AG04449 (cell line): ENCODE data around the gene NEK6.
A peak's percentile ranks its signal among the peaks of the same experiment; 100 is the strongest.

Source experiments
- CTCF ChIA-PET: fragments of 350-600 bp; formaldehyde crosslinking; extraction: SDS; loops from one replicate; lab custom pipeline; 2021; ENCODE audit warnings: antibody characterized with exemption; lab: Yijun Ruan, JAX
- POLR2A ChIA-PET: fragments of 400-600, 350-600 bp; formaldehyde crosslinking; extraction: SDS; loops from one replicate; lab custom pipeline; 2020; ENCODE audit warnings: antibody characterized with exemption, inconsistent platforms; lab: Yijun Ruan, JAX
- DNase-seq: peaks from one replicate; pipeline ENCODE4 v3.0.0-alpha.2; 2010; ENCODE audit warnings: low read depth, low spot score
- H3K4me3 ChIP-seq: 2 replicates; pipeline ENCODE4 v1.5.1; 2011; ENCODE audit warnings: low read depth, mild to moderate bottlenecking, control low read depth, low read length
- CTCF ChIP-seq: IDR thresholded peaks from one replicate; pipeline ENCODE4 v1.5.1; 2011; ENCODE audit warnings: mild to moderate bottlenecking, moderate library complexity, low read length, control low read depth, inconsistent platforms; ENCODE audit not compliant: insufficient read depth; ENCODE audit errors: missing control alignments

NEK6 gene

GRCh38 chr9:124263213-124263612, 5.5 kb downstream of the NEK6 start:
- DNase-seq: no peak
- H3K4me3 ChIP-seq: no peak overlapping the region
- POLR2A ChIA-PET: no interaction called here
- TF ChIP-seq CTCF: no peak
- CTCF ChIA-PET: no interaction called here

DNA sequence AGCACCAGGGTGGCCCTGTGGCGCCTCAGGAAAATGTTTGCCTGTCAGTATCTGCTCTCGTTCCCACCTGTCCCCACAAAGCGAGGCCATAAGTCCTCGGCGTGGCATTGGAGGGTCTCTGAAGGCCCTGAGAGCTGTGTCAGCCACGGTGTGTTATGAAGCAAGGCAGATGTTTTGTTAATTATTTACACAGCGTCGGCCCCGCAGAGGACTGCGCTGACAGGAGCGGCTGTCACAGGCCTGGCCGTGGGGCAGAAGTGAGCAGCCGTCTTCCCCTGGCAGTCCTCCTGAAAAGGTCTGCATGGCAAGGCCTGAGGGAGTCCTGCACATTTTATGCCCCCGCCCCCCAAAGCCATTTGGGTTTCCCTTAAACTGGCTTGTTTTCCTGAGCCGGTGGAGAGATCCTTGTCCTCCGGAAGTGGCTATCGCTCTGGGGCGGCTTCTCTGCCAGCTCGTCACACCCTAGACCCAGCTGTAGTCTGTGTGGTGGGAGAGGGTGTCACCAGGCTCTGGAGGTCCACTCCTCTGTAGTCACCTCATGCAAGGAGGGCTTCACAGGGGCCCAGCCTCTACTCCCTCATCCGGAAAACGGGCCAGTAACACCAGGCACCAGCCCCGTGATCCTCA, 6.2 kb downstream of the NEK6 start:
- ChIA-PET POLR2A (no interaction called here), CTCF (no interaction called here)
- no peak overlapping the region for H3K4me3 ChIP-seq
- TF ChIP-seq CTCF: no peak
- no peak for DNase-seq

DNA sequence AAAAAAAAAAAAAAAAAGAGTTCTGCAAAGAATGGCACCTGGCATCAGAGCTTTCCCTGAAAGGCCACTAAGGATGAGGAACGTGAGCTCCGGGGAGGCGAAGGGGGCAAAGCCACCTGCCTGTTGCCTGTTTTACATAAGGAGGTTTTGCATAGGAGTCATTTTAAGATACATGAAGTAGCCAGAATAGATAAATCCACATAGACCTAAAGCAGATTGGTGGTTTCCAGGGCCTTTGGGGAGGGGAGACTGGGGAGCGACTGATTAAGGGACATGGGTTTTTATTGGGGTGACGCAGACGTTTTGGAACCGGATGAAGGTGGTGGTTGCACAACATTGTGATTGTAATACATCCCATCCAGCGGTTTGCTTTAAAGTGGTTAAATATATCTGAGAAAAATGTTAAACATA, 7.1 kb downstream of the NEK6 start:
- CTCF ChIA-PET: no interaction called here

DNA sequence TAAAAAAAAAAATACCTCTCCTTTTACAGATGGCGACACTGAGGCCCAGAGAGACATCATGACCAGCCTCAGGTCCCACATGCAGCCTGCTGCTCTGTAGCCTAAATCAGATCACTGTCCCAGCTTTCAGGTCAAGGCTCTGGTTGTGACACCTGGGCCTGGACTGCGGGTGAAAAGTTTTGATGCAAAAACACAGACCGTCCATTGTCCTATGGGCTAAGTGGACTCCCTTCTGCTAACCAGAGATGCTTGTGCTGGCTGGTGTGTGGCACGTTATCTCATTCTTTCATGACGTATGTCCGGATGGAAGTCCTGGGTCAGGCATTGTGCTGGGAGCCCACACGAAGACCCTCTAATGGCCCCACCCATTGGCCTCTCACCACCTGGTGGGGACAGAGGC, 7.8 kb downstream of the NEK6 start:
- TF ChIP-seq CTCF: no peak
- POLR2A ChIA-PET: interaction anchor here (1.8 kb wide), 1 partner anchor 9 kb away, joined by 4 read pairs; no protein-coding TSS in a partner anchor
- CTCF ChIA-PET: interaction anchor here (1.0 to 1.4 kb wide), 2 partner anchors 10 to 36 kb away, joined by 3 read pairs; no protein-coding TSS in a partner anchor
- DNase-seq: no peak
- H3K4me3 ChIP-seq: no peak overlapping the region

More for the DNA sequence above, 7.1 kb downstream of the NEK6 start:
- POLR2A ChIA-PET: interaction anchor here (0.7 kb wide), 1 partner anchor 914 kb away, joined by 3 read pairs; no protein-coding TSS in a partner anchor
- no peak for DNase-seq
- H3K4me3 ChIP-seq: no peak overlapping the region
- no peak for TF ChIP-seq CTCF

- no peak overlapping the region for H3K4me3 ChIP-seq
- DNase-seq: no peak
- CTCF ChIA-PET: interaction anchor here (0.7 to 1.6 kb wide), 6 partner anchors 9 to 140 kb away, joined by 3 to 6 read pairs (median 3); partner anchors contain the start of gene NEK6
- POLR2A ChIA-PET: interaction anchor here (1.8 kb wide), 1 partner anchor 10 kb away, joined by 4 read pairs; no protein-coding TSS in a partner anchor
- TF ChIP-seq CTCF: no peak
Observed at GRCh38 chr9:124266139-124266825, 8.5 kb downstream of the NEK6 start.

- CTCF ChIA-PET: interaction anchor here (0.7 to 1.6 kb wide), 5 partner anchors 9 to 140 kb away, joined by 3 to 6 read pairs (median 3); partner anchors contain the start of gene NEK6
- POLR2A ChIA-PET: interaction anchor here (0.9 to 1.8 kb wide), 2 partner anchors 10 to 14 kb away, joined by 3 to 4 read pairs; no protein-coding TSS in a partner anchor
- H3K4me3 ChIP-seq: peak overlapping the region; percentile 10
- no peak for DNase-seq
- no peak for TF ChIP-seq CTCF
Observed at GRCh38 chr9:124266826-124267201, 9.1 kb downstream of the NEK6 start.
